ENCODE data around the gene KLF3. TPM values are rescaled to one million over a fixed set of nuclear protein-coding genes. Genes with fewer than 3 reads are reported as not detected.

The KLF3 gene
- total and polyA plus RNA-seq, 2 of the 8 experiments (the other 6 are each of a cell fraction or from before 2014, with no cell fraction given): 8.0 to 14.9 TPM

DNA sequence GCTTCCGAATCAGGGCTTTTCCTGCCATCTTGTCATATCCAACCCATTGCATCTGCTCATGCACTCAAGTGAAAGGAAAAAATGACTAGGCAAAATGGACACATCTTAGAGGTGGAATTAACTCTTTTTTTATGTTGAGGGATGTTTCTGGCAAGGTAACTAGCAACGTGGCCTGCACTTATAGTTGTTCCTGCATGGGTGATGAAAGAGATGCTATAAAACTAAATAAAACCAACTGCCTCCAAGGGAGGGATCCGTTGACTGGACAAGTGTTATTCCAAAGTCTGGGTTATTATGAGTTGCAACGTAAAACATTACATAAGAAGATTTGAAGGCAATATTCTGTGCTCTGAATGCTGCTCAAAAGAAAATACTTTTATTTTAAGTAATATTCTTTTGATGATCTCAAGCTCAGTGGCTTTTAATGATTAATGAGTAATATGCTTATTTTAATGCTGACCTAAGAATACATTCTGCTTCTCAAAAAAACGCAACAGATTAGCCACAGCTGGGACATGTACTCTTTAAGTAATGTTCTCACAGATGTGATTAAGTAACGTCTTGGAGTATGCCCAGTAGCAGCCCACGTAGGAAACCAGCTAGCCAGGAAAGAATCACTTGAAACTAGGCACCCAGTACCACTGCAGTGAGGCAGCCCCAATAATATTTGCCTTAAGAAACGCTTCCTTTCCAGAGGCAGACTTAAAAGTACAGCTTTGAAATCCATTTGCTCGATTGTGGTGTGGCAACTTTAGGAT lies 27.4 kb downstream of the KLF3 start (continued):
- TF ChIP-seq KDM5A (IDR thresholded peaks at IDR 0.05; ENCODE audit: low read length): no peak
